IMR-90 (cell line): ENCODE results near the gene CDC45. TPM values are rescaled to one million over a fixed set of nuclear protein-coding genes. Genes with fewer than 3 reads are reported as not detected.

Source experiments
- ATAC-seq: fragments of 200-7000 bp; cut with Tn5 transposase; 2 replicates; pipeline ENCODE4 v1.9.1; 2020; ENCODE audit warnings: low read depth, mild to moderate bottlenecking, moderate library complexity
- BruUV-seq: library from RNA; stranded (reverse); fragments of 400-500 nt; replicated peaks from 2 replicates; lab custom pipeline; 2021; lab: Mats Ljungman, UMichigan
- CTCF ChIA-PET: fragments of 300-600 bp; formaldehyde crosslinking; extraction: SDS; loops from one replicate; lab custom pipeline; 2021; ENCODE audit warnings: antibody characterized with exemption; lab: Yijun Ruan, JAX
- POLR2A ChIA-PET: fragments of 300-600 bp; sonication (Branson Sonifier 250); formaldehyde crosslinking; loops from one replicate; lab custom pipeline; 2022; ENCODE audit warnings: antibody characterized with exemption; ENCODE audit not compliant: unreplicated experiment; lab: Charles Lee
- DNase-seq: peaks from one replicate; pipeline ENCODE4 v3.0.0; 2013
- H2AFZ ChIP-seq: replicated peaks from 2 replicates; pipeline ENCODE3; 2013; ENCODE audit warnings: low read length, mild to moderate bottlenecking; ENCODE audit not compliant: poor library complexity
- H2AK5ac ChIP-seq: 2 replicates; pipeline ENCODE4 v1.6.1; 2013; ENCODE audit warnings: low read depth, low read length, inconsistent platforms
- H2AK9ac ChIP-seq: replicated peaks from 2 replicates; pipeline ENCODE3; 2013; ENCODE audit warnings: mild to moderate bottlenecking, low read depth, low read length, moderate library complexity; ENCODE audit not compliant: poor library complexity
- H2BK120ac ChIP-seq: 2 replicates; pipeline ENCODE4 v1.6.1; 2013; ENCODE audit warnings: low read depth, low read length, inconsistent platforms
- H2BK15ac ChIP-seq: 3 replicates; pipeline ENCODE4 v1.6.1; 2013; ENCODE audit warnings: low read depth, low read length, inconsistent platforms
- H2BK20ac ChIP-seq: 2 replicates; pipeline ENCODE4 v1.6.1; 2013; ENCODE audit warnings: low read depth, mild to moderate bottlenecking, inconsistent platforms, low read length, moderate library complexity
- H2BK5ac ChIP-seq: 2 replicates; pipeline ENCODE4 v1.6.1; 2013; ENCODE audit warnings: mild to moderate bottlenecking, low read depth, low read length, inconsistent platforms; ENCODE audit not compliant: poor library complexity, severe bottlenecking
- H3K14ac ChIP-seq: replicated peaks from 2 replicates; pipeline ENCODE4 v1.6.1; 2013; ENCODE audit warnings: low read depth, low read length, inconsistent platforms
- H3K18ac ChIP-seq: 2 replicates; pipeline ENCODE4 v1.6.1; 2013; ENCODE audit warnings: low read depth, low read length, control low read depth
- H3K23ac ChIP-seq: 2 replicates; pipeline ENCODE4 v1.6.1; 2013; ENCODE audit warnings: low read depth, low read length, inconsistent platforms
- H3K27ac ChIP-seq: 2 replicates; pipeline ENCODE4 v1.5.1; 2013; ENCODE audit warnings: mild to moderate bottlenecking, control low read depth, low read length; ENCODE audit not compliant: insufficient read depth
- H3K27me3 ChIP-seq: 2 replicates; pipeline ENCODE4 v1.6.1; 2013; ENCODE audit warnings: low read length; ENCODE audit not compliant: control insufficient read depth, insufficient read depth
- H3K36me3 ChIP-seq: 2 replicates; pipeline ENCODE4 v1.6.1; 2013; ENCODE audit warnings: low read length, mixed read lengths; ENCODE audit not compliant: control insufficient read depth, insufficient read depth
- H3K4ac ChIP-seq: 2 replicates; pipeline ENCODE4 v1.6.1; 2013; ENCODE audit warnings: low read depth, low read length, inconsistent platforms
- H3K4me1 ChIP-seq: 2 replicates; pipeline ENCODE4 v1.6.1; 2013; ENCODE audit warnings: low read length, mixed read lengths; ENCODE audit not compliant: control insufficient read depth, insufficient read depth
- H3K4me2 ChIP-seq: 2 replicates; pipeline ENCODE4 v1.6.1; 2013; ENCODE audit warnings: low read depth, mild to moderate bottlenecking, control low read depth, low read length, moderate library complexity
- H3K4me3 ChIP-seq: 2 replicates; pipeline ENCODE4 v1.5.1; 2013; ENCODE audit warnings: low read depth, mild to moderate bottlenecking, control low read depth, low read length, moderate library complexity; ENCODE audit not compliant: insufficient read depth
- H3K56ac ChIP-seq: 2 replicates; pipeline ENCODE4 v1.6.1; 2013; ENCODE audit warnings: low read length, inconsistent platforms; ENCODE audit not compliant: insufficient read depth; ENCODE audit errors: extremely low read depth
- H3K79me1 ChIP-seq, 2 experiments: 2 replicates each; pipeline ENCODE4 v1.6.1; 2013; ENCODE audit warnings: low read length in 2 of 2, inconsistent platforms in 1 of 2, low read depth in 1 of 2
- H3K9ac ChIP-seq: 2 replicates; pipeline ENCODE4 v1.6.1; 2013; ENCODE audit warnings: low read depth, low read length, control low read depth
- H3K9me1 ChIP-seq: 2 replicates; pipeline ENCODE4 v1.6.1; 2013; ENCODE audit warnings: low read length, inconsistent platforms; ENCODE audit not compliant: insufficient read depth
- H3K9me3 ChIP-seq: 2 replicates; pipeline ENCODE4 v1.6.1; 2013; ENCODE audit warnings: low read length; ENCODE audit not compliant: control insufficient read depth, insufficient read depth
- H4K20me1 ChIP-seq: 2 replicates; pipeline ENCODE4 v1.6.1; 2013; ENCODE audit warnings: low read length, inconsistent platforms; ENCODE audit not compliant: insufficient read depth
- H4K5ac ChIP-seq: 2 replicates; pipeline ENCODE4 v1.6.1; 2013; ENCODE audit warnings: mild to moderate bottlenecking, low read depth, low read length, control low read depth
- H4K8ac ChIP-seq, 2 experiments: 2 replicates each; pipeline ENCODE4 v1.6.1; 2013; ENCODE audit warnings: low read depth in 2 of 2, low read length in 2 of 2, control low read depth in 1 of 2, inconsistent platforms in 1 of 2
- H4K91ac ChIP-seq: 2 replicates; pipeline ENCODE4 v1.6.1; 2013; ENCODE audit warnings: low read depth, low read length, inconsistent platforms; ENCODE audit not compliant: insufficient read depth
- BHLHE40 ChIP-seq: fragments of 150-350 bp; IDR thresholded peaks from 2 replicates; pipeline ENCODE4 v1.6.1; 2016; ENCODE audit warnings: mild to moderate bottlenecking, low read depth, low read length
- CEBPB ChIP-seq: IDR thresholded peaks from 2 replicates; pipeline ENCODE4 v1.6.1; 2012; ENCODE audit warnings: low read depth, low read length, improper control_type of control experiment
- CHD1 ChIP-seq: IDR thresholded peaks from 2 replicates; pipeline ENCODE4 v1.6.1; 2012; ENCODE audit warnings: low read depth, low read length, improper control_type of control experiment
- FOS ChIP-seq: fragments of 150-350 bp; IDR thresholded peaks from 2 replicates; pipeline ENCODE4 v1.6.1; 2016; ENCODE audit warnings: low read depth, low read length
- MAFK ChIP-seq: IDR thresholded peaks from 2 replicates; pipeline ENCODE4 v1.6.1; 2012; ENCODE audit warnings: low read depth, low read length, improper control_type of control experiment
- MAZ ChIP-seq: IDR thresholded peaks from 2 replicates; pipeline ENCODE4 v1.6.1; 2012; ENCODE audit warnings: low read depth, mild to moderate bottlenecking, low read length, improper control_type of control experiment, moderate library complexity, borderline replicate concordance
- MXI1 ChIP-seq: IDR thresholded peaks from 2 replicates; pipeline ENCODE4 v1.6.1; 2012; ENCODE audit warnings: low read depth, mild to moderate bottlenecking, low read length, moderate library complexity, borderline replicate concordance
- NFE2L2 ChIP-seq: fragments of 150-350 bp; IDR thresholded peaks from 2 replicates; pipeline ENCODE4 v1.6.1; 2016; ENCODE audit warnings: low read depth, mild to moderate bottlenecking, low read length
- POLR2A ChIP-seq: IDR thresholded peaks from 2 replicates; pipeline ENCODE4 v1.6.1; 2012; ENCODE audit warnings: mild to moderate bottlenecking, low read depth, low read length
- RAD21 ChIP-seq: IDR thresholded peaks from 2 replicates; pipeline ENCODE4 v1.6.1; 2012; ENCODE audit warnings: low read length, improper control_type of control experiment
- RCOR1 ChIP-seq: IDR thresholded peaks from 2 replicates; pipeline ENCODE4 v1.6.1; 2012; ENCODE audit warnings: mild to moderate bottlenecking, low read length, improper control_type of control experiment; ENCODE audit not compliant: insufficient replicate concordance
- RFX5 ChIP-seq: IDR thresholded peaks from 2 replicates; pipeline ENCODE4 v1.8.0; 2012; ENCODE audit warnings: low read depth, mild to moderate bottlenecking, low read length, moderate library complexity
- SMC3 ChIP-seq: fragments of 150-350 bp; IDR thresholded peaks from 2 replicates; pipeline ENCODE4 v1.6.1; 2016; ENCODE audit warnings: low read depth, mild to moderate bottlenecking, antibody characterized with exemption, low read length, moderate library complexity
- WGBS, 2 experiments: methylation state at CpG; one replicate each; pipeline versions ENCODE4 v1.1.5 to v1.1.7; 2013; ENCODE audit warnings: missing lambda C conversion rate in 2 of 2; ENCODE audit not compliant: insufficient read length in 1 of 2; ENCODE audit errors: extremely low coverage in 2 of 2; 5-methylcytosine and 5-hydroxymethylcytosine counted together
- dilution Hi-C: fragments of 300-500 bp; cut with HindIII; formaldehyde crosslinking; loops from one replicate; pipeline ENCODE4 v1.14.3; 2018; ENCODE audit warnings: low sequenced_read_pairs; ENCODE audit not compliant: unreplicated experiment
- in situ Hi-C: fragments of 300-500 bp; cut with MboI; formaldehyde crosslinking; loops from 3 replicates; pipeline ENCODE4 v1.14.3; 2019; ENCODE audit warnings: low sequenced_read_pairs, inconsistent platforms, mixed read lengths
- intact Hi-C: fragments of 100-400 bp; cut with micrococcal nuclease; formaldehyde crosslinking; loops from 2 replicates; pipeline ENCODE4 v1.10.0; 2022
- polyA plus RNA-seq, 3 experiments: library from polyadenylated mRNA; depleted of rRNA; stranded (reverse); fragments of >200 nt; gene quantifications; 2 replicates each; pipeline ENCODE4 v1.2.3, GENCODE V29; 2012; ENCODE audit warnings: low replicate concordance in 1 of 3
- total RNA-seq: library from RNA; depleted of rRNA; stranded (reverse); fragments of >200 nt; gene quantifications from 2 replicates; pipeline ENCODE4 v1.2.3, GENCODE V29; 2012
- TF ChIP-seq, protein P1 (sequence below): fragments of 150-350 bp; IDR thresholded peaks from 2 replicates; pipeline ENCODE4 v1.6.1; 2016; ENCODE audit warnings: low read depth, mild to moderate bottlenecking, low read length, moderate library complexity, borderline replicate concordance
- TF ChIP-seq, protein P2 (sequence below): conservative IDR thresholded peaks from 2 replicates; pipeline ENCODE4 v1.5.1; 2012; ENCODE audit warnings: mild to moderate bottlenecking, low read depth, low read length, improper control_type of control experiment
- TF ChIP-seq, protein P3 (sequence below): fragments of 150-350 bp; IDR thresholded peaks from 2 replicates; pipeline ENCODE4 v1.6.1; 2017; ENCODE audit warnings: mild to moderate bottlenecking, antibody characterized with exemption, low read length, low read depth

Gene CDC45
- total and polyA plus RNA-seq, 2 of the 4 experiments (the other 2 are of a cell fraction), result 22.7 to 44.6 TPM

DNA sequence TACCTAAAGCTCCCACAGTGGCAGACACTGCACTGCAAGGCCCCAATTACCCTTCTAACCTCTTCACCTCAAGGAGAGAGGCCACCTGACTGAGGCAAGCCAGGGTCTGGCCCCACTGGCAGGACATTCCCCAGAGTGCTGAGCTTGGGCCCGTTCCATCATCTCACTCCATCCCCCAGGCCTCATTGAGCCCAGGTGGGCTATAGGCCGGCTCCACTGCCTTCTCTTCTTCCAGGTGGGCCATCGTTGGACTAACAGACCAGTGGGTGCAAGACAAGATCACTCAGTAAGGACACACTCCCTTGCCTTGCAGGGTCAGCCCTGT is 19.1 kb downstream of the CDC45 start:
- H2BK120ac ChIP-seq, result no peak overlapping the region
- no peak overlapping the region for H2BK5ac ChIP-seq
- H2AK9ac ChIP-seq, result no peak overlapping the region
- no peak overlapping the region for H4K5ac ChIP-seq
- H3K9me3 ChIP-seq, result no peaks in the 10 kb centered on the region
- intact Hi-C loops, result no loop called here
- ChIA-PET CTCF (no interaction called here), POLR2A (no interaction called here)
- no peak overlapping the region for H2BK15ac ChIP-seq
- H3K4me2 ChIP-seq, result no peak overlapping the region
- in situ Hi-C loops, result no loop called here
- no peak overlapping the region for H4K91ac ChIP-seq
- H4K8ac ChIP-seq, result no peak overlapping the region
- no peak overlapping the region for H3K4me3 ChIP-seq
- H2AFZ ChIP-seq, result no peak overlapping the region
- no peak overlapping the region for H3K18ac ChIP-seq
- H3K4me1 ChIP-seq, result peaks cover 3% of the 10 kb centered on the region
- no peak overlapping the region for H3K23ac ChIP-seq
- H4K20me1 ChIP-seq, result no peaks in the 10 kb centered on the region
- peaks cover 4% of the 10 kb centered on the region for H3K36me3 ChIP-seq
- H2AK5ac ChIP-seq, result no peak overlapping the region
- TF ChIP-seq MAZ, result no peak
- no peak for TF ChIP-seq RCOR1
- no peak for TF ChIP-seq BHLHE40
- TF ChIP-seq, protein P1, sequence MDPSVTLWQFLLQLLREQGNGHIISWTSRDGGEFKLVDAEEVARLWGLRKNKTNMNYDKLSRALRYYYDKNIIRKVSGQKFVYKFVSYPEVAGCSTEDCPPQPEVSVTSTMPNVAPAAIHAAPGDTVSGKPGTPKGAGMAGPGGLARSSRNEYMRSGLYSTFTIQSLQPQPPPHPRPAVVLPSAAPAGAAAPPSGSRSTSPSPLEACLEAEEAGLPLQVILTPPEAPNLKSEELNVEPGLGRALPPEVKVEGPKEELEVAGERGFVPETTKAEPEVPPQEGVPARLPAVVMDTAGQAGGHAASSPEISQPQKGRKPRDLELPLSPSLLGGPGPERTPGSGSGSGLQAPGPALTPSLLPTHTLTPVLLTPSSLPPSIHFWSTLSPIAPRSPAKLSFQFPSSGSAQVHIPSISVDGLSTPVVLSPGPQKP, result no peak
- TF ChIP-seq, protein P2, sequence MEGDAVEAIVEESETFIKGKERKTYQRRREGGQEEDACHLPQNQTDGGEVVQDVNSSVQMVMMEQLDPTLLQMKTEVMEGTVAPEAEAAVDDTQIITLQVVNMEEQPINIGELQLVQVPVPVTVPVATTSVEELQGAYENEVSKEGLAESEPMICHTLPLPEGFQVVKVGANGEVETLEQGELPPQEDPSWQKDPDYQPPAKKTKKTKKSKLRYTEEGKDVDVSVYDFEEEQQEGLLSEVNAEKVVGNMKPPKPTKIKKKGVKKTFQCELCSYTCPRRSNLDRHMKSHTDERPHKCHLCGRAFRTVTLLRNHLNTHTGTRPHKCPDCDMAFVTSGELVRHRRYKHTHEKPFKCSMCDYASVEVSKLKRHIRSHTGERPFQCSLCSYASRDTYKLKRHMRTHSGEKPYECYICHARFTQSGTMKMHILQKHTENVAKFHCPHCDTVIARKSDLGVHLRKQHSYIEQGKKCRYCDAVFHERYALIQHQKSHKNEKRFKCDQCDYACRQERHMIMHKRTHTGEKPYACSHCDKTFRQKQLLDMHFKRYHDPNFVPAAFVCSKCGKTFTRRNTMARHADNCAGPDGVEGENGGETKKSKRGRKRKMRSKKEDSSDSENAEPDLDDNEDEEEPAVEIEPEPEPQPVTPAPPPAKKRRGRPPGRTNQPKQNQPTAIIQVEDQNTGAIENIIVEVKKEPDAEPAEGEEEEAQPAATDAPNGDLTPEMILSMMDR, result no peak
- TF ChIP-seq FOS, result no peak
- TF ChIP-seq, protein P3, sequence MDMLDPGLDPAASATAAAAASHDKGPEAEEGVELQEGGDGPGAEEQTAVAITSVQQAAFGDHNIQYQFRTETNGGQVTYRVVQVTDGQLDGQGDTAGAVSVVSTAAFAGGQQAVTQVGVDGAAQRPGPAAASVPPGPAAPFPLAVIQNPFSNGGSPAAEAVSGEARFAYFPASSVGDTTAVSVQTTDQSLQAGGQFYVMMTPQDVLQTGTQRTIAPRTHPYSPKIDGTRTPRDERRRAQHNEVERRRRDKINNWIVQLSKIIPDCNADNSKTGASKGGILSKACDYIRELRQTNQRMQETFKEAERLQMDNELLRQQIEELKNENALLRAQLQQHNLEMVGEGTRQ, result no peak
- TF ChIP-seq POLR2A, result no peak
- TF ChIP-seq NFE2L2, result no peak
- TF ChIP-seq CHD1, result no peak
- no peak for TF ChIP-seq CEBPB
- TF ChIP-seq MXI1, result no peak
- TF ChIP-seq SMC3, result no peak
- no peak for TF ChIP-seq RAD21
- TF ChIP-seq RFX5, result no peak
- no peak for TF ChIP-seq MAFK
- ATAC-seq, result no peak
- no peaks in the 10 kb centered on the region for H3K79me1 ChIP-seq
- no peak overlapping the region for H3K9ac ChIP-seq
- no peak overlapping the region for H3K14ac ChIP-seq
- H3K9me1 ChIP-seq, result peaks cover 4% of the 10 kb centered on the region; the same call in 1 of the 2 replicates
- H3K27ac ChIP-seq, result no peak overlapping the region
- no peak for DNase-seq
- H3K4ac ChIP-seq, result no peak overlapping the region
- no peaks in the 10 kb centered on the region for H3K27me3 ChIP-seq
- no peak overlapping the region for H2BK20ac ChIP-seq
- H3K56ac ChIP-seq, result no peak overlapping the region
- BruUV-seq, result no TSS peak
- no CpG with 5 or more reads among the region's 3 CpGs for WGBS, 2 experiments
- dilution Hi-C loops, result no loop called here
